ENCODE data around the gene THAP8.

GRCh38 chr19:36041831-36042230, 12.3 kb downstream of the THAP8 start:
- TF ChIP-seq CTCF (IDR thresholded peaks at IDR 0.05; ENCODE audit: insufficient read depth, low read length, poor library complexity, severe bottlenecking): no peak
- TF ChIP-seq EZH2phosphoT487 (conservative IDR thresholded peaks at IDR 0.05; ENCODE audit: low read length): no peak

Measured in SU-DHL-6 (cell line).